DMS 273 (cell line): ENCODE measurements around the gene SULF2.
"Not testable (repeated sequence)": the region's sequence is repeated elsewhere in the genome, so short reads cannot be mapped to it uniquely, and the experiment has no call there.

ENCODE experiments used
- DNase-seq: peaks from one replicate; lab custom pipeline; 2025; ENCODE audit not compliant: unreplicated experiment; lab: John Stamatoyannopoulos, UW

Gene SULF2

DNA sequence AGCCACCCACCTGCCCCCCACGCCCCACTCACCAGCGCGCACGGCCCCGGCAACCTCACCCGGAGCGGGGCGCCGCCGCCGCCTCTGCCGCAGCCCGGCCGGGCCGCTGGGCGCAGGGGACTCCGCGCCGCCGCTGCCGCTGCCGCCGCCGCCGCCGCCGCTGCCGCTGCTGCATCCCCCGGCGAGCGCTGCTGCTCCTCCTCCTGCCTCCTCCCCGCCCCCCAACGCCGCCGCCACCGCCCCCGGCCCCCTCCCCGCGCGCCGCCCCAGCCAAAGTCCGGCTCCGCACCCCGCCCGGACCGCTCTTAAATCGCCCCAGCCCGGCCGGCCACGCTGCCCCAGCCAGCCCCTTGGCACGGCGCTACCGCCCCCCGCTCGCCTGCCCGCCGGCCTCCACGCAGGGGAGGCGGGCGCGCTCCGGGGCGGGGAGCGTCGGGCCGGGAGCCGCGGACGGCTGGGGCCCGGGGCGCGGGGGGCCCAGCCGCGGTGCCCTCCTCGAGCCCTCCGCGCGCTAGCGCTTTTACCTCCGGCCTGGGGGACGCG, at the start of gene SULF2:
SULF2 (minus strand) TSS at position 171 of the 543 bp plus-strand sequence. CDS start 28,118 bp downstream, outside the sequence.
- DNase-seq, result peak; percentile 78

DNA sequence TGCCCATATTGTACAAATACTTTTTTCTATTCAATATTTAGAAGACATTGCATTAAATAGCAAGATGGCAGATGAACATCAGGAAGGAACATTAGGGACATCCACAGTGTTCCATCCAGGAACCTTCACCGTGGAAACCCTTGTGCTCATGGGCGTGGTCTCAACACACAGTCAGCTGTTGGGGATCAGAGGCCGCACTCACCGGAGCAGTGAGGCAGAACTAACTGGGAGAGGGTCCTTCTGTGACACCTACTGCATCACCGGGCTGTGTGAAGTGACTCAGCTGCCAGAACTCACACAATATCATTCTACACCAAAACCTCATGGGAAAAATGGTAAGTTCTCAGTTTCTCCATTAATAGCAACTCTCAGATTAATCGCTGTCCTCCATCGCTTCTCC, 46.4 kb upstream of the SULF2 start:
- not testable (repeated sequence) for DNase-seq

DNA sequence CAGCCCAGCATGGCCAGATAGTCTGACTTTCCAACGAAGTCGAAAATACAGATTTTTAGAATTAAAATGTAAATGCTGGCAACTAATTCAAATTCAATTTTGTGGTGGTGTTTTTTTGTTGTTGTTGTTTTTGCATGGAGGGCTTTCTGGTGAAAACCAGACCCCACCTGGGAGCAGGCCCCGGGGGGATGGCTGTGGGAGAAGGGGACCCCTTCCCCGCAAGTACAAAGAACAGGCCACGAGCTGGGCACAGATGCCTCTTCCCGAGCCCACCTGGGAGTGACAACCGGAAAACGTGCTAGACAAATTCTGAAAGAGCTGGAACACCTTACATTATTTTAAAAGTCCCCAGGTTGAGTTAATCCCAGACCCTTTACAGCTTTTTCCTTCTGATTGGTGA, 41.4 kb upstream of the SULF2 start:
- not testable (repeated sequence) for DNase-seq

DNA sequence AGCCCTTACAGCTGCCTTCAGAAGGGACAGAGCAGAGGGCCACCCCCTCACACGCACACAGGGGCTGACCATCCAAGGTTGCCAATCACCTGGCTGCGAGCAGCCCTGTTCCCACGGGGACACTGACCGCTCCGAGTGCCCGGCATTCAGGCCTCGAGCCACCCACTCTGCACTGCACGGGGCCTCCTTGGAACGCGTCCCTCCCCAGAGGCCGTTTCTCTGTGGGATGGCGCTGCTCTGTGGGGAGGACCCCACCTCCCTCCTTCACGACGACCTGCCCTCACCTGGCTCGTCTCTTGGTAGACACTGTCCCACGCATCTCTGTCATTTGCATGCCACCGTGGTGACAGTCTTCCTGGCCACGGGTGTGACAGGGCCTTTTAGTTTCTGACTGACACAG, 40.7 kb upstream of the SULF2 start:
- DNase-seq, result not testable (repeated sequence)

DNA sequence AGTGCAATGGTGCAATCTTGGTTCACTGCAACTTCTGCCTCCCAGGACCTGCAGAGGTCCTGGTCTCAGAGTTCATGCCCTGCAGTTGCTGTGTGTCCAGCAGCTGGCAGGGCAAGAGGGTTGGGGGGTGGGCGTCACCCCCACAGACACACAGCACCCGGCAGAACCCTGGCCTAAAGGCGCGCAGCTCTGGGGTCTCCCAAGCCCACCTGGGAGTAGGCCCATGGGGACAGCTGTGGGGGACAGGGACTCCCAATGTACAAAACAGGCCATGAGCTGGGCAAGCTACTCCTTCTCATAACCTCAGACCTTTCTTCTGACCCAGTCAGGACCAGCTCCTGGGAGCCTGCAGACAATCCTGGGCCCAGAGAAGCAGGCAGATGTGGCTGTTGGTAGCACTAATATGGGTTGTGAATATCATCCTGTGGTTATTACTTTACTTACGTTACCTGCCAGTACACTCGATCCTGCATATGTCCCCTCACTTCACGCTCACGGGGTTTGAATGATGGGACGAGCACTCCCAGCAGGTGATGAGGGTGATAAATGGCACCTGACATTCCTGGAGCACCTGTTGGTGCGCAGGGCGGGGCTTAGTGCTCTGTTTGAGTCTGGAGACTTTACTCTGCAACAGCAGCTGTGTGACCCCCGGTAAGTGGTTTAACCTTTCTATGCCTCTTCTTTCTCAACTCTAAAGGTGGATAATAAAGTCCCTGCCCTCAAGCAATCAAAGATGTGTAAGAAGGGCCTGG, 39.9 kb upstream of the SULF2 start:
- DNase-seq, result no peak

DNA sequence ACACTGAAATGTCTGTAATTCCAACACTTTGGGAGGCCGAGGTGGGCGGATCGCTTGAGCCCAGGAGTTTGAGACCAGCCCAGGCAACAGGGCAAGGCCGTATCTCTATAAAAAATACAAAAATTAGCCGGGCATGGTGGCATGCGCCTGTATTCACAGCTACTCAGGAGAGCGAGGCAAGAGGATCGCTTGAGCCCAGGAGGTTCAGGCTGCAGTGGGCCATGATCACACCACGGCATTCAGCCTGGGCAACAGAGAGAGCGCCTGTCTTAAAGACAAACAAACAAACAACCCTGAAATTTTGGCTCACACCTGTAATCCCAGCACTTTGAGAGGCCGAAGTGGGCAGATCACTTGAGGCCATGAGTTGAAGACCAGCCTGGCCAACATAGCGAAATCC, 38.7 kb upstream of the SULF2 start:
- DNase-seq, result not testable (repeated sequence)

DNA sequence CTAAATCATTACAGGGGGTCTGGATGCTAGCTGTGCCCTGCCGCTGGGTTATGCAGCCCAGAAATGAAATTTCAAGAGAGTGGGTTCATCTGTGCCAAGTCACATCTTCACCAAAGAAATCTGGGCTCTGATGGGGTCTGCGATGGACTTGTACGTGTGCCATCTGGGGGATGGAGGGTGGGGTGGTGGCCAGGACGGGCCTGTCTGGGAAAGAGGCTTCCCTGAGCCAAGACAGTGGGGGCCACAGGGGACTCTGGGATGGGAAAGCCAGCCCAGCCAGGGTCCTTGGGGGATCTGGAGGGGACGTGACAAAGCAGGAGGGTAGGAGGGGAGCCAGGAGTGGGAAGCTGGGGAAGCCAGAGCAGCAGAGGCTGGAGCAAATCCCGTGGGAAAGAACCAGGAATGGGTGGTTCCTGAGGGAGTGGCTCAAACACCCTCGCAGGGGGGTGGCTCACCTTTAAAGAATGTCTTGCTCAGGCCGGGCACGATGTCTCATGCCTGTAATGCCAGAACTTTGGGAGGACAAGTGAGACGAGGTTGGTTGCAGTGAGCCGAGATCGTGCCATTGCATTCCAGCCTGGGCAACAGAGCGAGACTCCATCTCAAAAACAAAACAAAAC, 36.3 kb upstream of the SULF2 start:
- no peak for DNase-seq

DNA sequence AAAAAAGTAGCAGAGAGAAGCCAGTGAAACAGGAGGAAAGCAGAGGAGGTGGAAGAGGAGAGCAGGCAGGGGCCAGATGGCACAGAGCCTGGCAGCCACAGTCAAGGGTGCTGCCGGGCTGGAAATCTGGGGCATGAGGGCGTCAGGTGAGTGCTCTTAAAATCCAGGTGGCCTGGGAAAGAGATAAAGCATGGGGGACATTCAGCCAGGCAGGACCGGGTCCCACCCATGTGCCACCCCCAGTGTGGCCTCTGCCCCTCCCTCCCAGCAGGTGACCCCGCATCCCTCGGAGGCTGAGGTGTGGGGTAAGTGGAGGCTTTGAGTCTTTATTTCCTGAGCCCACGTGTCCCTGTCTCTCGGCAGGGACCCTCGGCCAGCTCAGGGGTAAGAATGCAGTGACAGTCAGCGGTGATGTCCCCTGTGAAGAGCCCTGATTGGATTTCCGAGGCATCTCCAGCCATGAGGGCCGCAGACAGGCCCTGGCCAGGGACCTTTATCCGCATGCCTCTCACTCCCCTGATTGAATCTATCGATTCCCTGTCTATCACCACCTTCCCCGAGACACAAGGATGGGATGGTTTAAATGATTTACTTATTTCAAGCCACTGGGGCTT, 33.8 kb upstream of the SULF2 start:
- DNase-seq, result peak; percentile 51

DNA sequence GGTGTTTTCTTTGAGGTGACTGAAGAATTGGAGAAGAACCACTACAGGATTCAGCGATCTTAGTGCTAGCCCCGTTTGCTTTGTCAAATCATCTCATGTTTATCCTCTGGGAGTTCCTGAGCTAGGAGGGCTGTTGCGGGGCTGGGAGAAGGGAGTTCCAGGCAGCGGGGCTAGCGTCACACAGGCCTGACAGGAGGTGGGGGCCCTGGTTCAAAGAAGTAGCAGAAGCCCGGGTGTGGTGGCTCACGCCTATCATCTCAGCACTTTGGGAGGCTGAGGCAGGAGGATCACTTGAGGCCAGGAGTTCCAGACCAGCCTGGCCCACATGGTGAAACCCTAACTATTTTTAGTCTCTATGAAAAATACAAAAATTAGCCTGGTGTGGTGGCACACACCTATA, 33.2 kb upstream of the SULF2 start:
- no peak for DNase-seq

DNA sequence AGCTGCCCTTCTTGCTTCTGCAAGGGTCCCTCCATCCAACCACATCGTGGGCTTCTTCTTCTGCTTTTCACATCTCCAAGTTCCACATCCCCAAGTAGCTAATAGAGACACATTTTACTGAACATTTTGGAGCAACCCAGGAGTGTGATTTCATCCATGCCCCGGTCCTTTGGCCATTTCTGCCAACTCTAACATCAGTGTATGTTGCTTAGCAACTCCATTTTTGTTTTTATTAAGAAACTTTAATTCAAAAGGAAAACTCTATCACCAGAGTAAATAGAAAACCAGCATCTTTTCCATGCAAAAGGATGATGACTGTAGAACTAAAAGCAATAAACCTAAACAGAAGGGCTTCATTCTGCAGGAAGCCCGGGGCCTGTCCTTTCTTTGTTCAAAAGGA, 32.7 kb upstream of the SULF2 start:
- no peak for DNase-seq

DNA sequence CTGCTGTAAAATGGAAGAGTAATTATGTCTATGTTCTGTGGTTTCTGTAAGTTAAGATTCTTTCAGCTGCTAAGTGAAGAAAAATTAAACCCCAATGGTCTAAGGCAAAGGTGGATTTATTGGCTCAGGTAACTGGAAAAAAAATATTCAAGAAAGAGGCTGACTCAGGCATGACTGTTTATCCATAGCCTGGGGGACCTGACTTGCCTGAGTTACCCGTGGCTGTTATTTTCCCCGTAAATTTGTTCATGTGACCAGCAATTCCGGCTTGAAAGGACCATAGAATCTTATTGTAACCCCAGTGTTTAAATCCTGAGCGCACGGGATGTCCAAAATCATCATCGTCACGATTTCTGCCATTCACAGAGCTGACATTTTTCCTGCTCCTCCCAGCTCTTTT, 32.3 kb upstream of the SULF2 start:
- DNase-seq, result no peak

DNA sequence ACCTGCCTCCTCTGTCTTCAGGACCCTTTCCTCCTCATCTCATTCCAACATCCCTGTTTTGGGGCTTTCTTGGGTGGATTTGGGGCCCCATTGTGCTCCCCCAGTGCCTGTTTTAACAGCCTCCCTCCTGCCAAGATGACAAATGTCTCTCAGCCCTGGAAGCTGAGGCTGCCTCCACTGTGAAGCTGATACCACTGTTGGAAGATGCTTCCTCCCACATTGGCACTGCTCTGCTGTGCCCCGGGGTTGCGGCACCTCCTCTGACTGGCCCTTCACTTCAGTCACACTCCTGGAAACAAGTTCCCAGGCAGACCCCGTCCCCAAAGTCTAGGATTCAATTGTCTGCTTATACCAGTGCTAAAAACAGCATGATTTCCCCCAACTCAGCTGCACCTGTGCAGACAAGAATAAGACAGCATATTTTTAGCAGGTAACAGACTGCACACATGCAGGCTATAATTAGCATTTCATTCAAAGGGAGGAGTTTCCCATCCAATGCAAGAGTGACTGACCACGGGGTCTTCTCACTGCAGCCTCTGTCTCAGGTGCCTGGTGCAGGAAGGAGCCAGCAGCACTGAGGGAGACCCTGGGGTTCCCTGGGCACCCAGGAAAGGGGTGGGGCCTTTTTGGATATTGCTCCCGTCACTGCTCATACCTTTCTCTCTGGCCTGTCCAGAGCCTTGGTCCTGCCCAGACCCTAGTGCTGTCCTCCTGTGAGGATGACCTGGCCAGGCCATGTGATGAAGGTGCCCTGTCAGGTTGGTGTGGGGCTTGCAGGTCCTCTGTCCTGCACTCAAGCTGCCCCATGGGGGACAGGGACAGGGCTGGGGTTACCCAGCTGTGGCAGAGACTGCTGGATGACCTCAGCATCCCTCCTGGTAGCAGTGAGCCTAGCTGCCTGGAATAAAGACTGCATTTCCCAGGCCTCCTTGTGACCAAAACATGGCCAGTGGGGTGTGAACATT, 31.5 kb upstream of the SULF2 start:
- DNase-seq, result no peak

DNA sequence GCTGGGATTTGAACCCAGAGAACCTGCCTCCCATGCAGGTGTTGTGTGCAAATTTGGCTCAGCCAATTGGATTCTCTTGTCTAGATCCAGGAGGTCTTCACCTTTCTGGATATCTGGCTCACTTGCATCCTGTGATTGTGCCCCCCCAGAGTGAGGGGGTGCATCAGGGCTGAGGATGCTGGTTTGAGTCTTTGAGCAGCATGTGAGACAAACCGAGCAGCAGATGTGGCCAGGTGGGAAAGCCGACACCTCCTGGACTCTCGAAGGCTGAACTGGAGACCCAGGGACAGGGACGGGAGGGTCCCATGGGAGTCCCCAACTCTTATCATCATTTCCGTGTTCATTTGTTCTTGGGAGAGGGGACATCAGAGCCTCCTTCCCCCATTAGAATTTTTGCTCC, 30.6 kb upstream of the SULF2 start:
- no peak for DNase-seq

DNA sequence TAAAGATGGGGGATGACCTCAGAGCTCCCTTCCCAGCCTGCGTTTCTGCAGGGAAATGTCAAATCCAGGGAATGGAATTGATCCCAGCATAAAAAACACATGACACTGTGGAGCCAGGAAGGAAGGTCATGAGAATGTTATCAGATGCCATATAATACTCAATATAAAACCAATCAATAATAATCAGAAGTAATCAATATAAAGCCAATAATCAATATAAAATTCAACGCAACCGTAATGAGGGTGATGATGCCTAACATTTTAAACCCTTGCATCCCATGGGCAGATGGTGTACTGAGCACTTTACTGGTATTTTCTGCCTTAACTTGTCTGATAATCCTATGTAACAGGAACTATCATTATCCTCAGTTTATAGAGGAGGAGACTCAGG, 30.1 kb upstream of the SULF2 start:
- DNase-seq, result no peak

DNA sequence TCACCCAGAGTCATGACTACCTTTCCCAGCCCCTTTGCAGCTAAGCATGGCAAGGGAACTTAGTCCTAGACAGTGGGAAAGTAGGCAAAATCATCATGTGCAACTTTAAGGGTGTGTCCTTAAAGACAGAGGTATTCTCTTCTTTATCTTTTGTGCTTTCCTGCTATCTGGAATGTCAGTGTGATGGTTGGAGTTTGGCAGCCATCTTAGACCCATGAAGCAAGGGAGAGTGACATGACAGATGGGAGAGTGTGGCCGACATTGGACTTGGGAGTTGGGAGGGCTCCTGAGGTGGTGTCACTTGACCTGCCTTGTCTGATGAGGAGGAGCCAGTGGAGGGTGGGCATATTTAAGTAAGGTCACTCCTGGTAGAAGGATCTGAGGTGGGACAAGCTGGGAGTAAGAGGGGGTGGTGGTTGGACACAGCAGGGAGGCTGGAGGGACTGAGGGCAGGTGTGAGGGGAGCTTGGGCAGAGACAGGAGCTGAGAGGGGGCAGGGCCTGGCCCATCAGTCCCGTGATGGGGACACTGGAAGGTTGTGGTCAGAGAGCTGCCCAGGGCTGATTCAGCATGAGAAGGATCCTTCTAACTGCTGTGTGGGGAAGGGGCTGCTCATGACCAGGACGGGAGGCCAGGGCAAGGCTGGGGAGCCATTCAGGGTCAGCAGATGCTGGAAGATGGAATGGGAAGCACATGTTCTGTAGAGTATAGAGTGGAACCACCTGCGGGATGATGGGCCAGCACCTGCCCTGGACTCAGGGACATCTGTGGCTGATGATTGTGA, 29.5 kb upstream of the SULF2 start:
- no peak for DNase-seq

DNA sequence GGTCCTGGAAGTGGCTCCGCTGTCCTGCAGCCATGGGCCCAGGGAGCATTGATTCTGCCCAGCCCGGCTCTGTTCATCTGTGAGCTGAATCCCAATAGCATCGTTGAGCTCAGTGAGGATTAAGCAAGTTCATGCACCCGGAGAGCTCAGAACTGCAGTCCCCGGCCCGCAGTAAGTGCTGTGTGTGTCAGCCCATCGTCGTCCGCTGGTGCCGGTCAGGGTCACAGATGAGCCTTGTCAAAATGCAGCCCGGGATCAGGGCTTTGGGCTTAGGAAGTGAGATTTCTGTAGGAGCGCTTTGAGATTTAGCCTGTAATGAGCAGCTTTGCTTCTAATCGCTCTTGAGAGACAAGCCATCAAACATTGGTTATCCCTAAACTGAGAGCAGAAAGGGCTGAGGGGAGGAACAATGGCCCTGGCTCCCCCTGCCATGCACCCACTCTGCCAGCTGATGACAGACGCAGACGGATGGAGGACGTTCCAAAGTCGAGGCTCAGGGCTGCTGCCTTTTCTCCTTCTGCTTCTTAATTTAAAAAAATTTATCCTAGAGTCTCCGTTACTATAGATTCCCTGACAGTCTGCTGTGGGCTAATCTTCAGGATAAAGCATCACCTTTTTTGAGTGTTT, 25.6 kb upstream of the SULF2 start:
- no peak for DNase-seq

DNA sequence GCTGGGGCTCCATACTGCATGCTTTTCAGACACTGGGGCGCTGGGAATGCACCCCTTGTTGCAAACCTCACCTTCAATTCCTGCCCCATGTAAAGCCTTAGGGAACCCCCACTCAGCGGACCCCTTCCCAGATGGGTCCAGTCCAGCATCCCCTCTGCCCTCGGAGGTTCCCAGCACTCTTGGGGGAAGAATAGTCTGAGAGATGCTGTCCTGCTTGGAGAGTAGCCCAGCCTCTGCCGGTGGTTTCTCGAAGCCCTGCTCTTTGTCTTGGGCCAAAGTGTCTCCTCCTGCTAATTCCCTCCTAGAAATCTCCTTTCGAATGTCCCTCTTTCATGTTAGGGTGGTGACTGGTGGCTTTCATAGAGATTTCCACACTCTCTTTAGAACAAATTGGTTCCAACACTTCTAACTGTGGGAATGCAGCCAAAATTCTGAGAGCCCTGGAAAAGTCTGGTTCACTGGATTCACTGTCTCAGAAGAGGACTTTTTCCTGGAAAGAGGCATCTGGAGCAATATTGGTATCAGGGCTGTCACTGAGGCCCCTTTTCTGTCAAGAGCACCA, 24.9 kb upstream of the SULF2 start:
- no peak for DNase-seq

DNA sequence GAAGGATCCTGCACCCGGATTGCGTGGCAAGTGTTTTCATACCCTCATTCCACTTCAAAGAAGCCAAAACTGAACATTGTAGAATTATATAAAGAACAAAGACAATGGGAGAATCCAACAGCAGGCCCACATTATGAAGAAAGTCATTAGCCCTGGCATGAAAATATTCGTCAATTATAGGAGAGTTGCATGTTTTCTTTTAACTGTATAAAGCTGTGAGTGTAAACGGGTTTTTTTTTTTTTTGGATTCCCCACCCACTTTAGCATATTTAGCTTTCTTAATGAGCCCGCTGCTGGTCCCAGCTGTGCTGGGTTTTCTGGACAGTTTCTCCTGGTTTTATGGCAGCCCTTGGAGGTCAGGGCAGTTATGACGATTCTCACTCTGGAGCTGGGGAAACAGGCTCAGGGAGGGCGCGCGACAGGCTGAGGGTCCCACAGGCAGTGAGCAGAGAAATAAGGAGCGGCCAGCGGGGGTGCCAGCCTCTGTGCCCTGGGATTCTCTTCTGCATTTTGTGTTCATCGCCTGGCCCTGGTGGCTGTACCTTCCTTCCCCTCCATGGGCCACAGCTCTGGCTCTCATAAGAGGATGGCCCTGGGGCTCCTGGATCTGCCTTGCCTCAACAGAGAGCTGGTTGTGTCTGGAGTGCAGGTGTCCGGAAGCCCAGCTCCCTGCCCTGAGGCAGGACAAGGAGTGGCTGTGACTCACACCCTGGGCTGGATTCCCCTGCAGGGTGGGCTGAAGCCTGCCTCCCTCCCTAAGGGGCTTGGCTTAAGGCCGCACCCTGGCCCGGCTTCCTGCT, 24.1 kb upstream of the SULF2 start:
- DNase-seq, result no peak

DNA sequence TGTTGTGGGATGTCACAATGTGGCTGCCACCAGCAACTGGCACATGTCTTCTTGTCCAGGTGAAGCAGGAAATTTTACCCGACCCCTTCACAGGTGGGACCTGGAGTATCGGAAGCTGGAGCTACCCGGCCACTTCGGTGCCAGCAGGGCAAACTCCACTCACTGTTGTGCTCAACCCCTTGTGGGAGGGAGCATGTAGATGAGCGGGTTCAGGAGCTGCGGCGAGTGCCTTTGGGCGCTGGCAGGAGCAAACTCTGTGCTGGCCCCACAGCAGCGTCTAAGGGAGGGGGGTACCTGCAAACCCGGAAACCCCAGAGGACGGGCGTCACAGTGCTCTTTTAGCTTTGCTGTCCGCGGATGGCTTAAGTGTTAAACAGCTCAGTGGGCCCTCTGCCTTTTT, 20.7 kb upstream of the SULF2 start:
- no peak for DNase-seq
